Heart right ventricle (tissue), 16 donors: Measurements from ENCODE around the gene TRIM17. TPM values are rescaled to one million over a fixed set of nuclear protein-coding genes. Genes with fewer than 3 reads are reported as not detected.

ENCODE experiments used
- ATAC-seq, 8 donors: fragments of 200-7000 bp; cut with Tn5 transposase; one replicate each; pipeline ENCODE4 v1.9.1; 2020; ENCODE audit warnings: mild to moderate bottlenecking in 8 of 8, moderate library complexity in 8 of 8, moderate number of reproducible peaks in 1 of 8
- DNase-seq, 2 donors: peaks; one replicate each; pipeline ENCODE4 v3.0.0-alpha.2; 2020
- H3K27ac ChIP-seq, 10 donors: fragments of 200-600 bp; sonication (generic) in 2 of 10; one replicate each; pipeline versions ENCODE4 v1.5.0 to v1.8.0; 2020 to 2022; ENCODE audit warnings: mild to moderate bottlenecking in 3 of 10
- H3K27me3 ChIP-seq, 7 donors: fragments of 200-600 bp; one replicate each; pipeline ENCODE4 v1.8.0; 2021 to 2022; ENCODE audit warnings: mild to moderate bottlenecking in 2 of 7
- H3K36me3 ChIP-seq, 9 donors: fragments of 200-600 bp; sonication (generic) in 1 of 9; one replicate each; pipeline versions ENCODE4 v1.5.0 to v1.8.0; 2020 to 2022; ENCODE audit warnings: mild to moderate bottlenecking in 2 of 9
- H3K4me1 ChIP-seq, 9 donors: fragments of 200-600 bp; sonication (generic) in 1 of 9; one replicate each; pipeline versions ENCODE4 v1.5.0 to v1.8.0; 2020 to 2022; ENCODE audit warnings: mild to moderate bottlenecking in 4 of 9
- H3K4me3 ChIP-seq, 10 donors: fragments of 200-600 bp; sonication (generic) in 2 of 10; one replicate each; pipeline versions ENCODE4 v1.5.0 to v1.8.0; 2020 to 2022; ENCODE audit warnings: mild to moderate bottlenecking in 7 of 10, moderate library complexity in 2 of 10
- H3K9me3 ChIP-seq, 11 donors: fragments of 200-600 bp in 10 of 11; sonication (generic) in 2 of 11; one replicate each; pipeline versions ENCODE4 v1.5.0 to v1.8.0; 2013 to 2022; ENCODE audit warnings: mild to moderate bottlenecking in 2 of 11, control low read depth in 1 of 11, moderate library complexity in 1 of 11
- WGBS, 2 donors: extraction: QIAGEN DNeasy Blood & Tissue Kit; methylation state at CpG; one replicate each; pipeline ENCODE4 v1.1.7; 2013; ENCODE audit warnings: inconsistent platforms in 1 of 2; 5-methylcytosine and 5-hydroxymethylcytosine counted together
- intact Hi-C, 10 donors: fragments of 100-400 bp; cut with DNase I; formaldehyde crosslinking; loops; one replicate each; pipeline versions ENCODE4 v1.11.1 to v1.14.2; 2022
- polyA plus RNA-seq, 2 donors: library from polyadenylated mRNA; stranded (reverse); fragments of 200-250 nt; gene quantifications; one replicate each; pipeline ENCODE4 v1.2.3, GENCODE V29; 2013
- total RNA-seq, 10 donors: library from RNA; stranded (reverse); fragmentation: NEBNext Ultra II Directional in 3 of 10; extraction: Animal tissue kit (Norgen Biotek cat#: 25700) in 3 of 10; gene quantifications; one replicate each; pipeline versions ENCODE4 v1.2.1 to v1.2.4, GENCODE V29; 2021 to 2023
- TF ChIP-seq, protein P1 (sequence below), 9 donors: fragments of 200-600 bp; sonication (generic) in 2 of 9; IDR thresholded peaks; one replicate each; pipeline versions ENCODE4 v1.5.0 to v1.8.0; 2021 to 2022; ENCODE audit warnings: antibody characterized with exemption in 9 of 9, mild to moderate bottlenecking in 5 of 9, moderate library complexity in 1 of 9
- donor health status: Arrhythmogenic right ventricular cardiomyopathy.
- donor health status: ischemic (EF 13 %, LVEDD 7.1; RV severe dilation, severe dysfunction).
- donor health status: healthy with polysubstance abuse.
- donor health status: DM: no; HTN: yes; CAD: no.
- donor health status: DM: no; HTN: no; CAD: no.
- donor health status: ischemic (EF 25% LVEDD 6.9; RV normal size, moderate dysfunction).
- donor health status: ischemic (EF 25% LVEDD 5.7; RV mildly dilated, moderate dysfunction).
- donor health status: healthy.
- donor health status: DM: yes; HTN: yes; CAD: no.
- donor health status: Ischemic cardiomyopathy.
- donor health status: ischemic (EF 35%, LVEDD 5.7; RV mildly dilated, moderate dysfunction).
- donor health status: nonischemic (EF 11% LVEDD 7.7; RV severe dilation, severe dysfunction).
- donor health status: DM: yes; HTN: yes; CAD: no.
- donor health status: PGD.
- donor health status: ischemic (EF 29% LVEDD 5.4; RV normal size, mild dysfunction).
- donor health status: nonischemic (EF 23%, LVEDD 6.1; RV moderate dilation, normal function).

TRIM17 gene
- total and polyA plus RNA-seq, 12 donors = 0.14 to 0.44 (median 0.34) TPM; not detected in 3

DNA sequence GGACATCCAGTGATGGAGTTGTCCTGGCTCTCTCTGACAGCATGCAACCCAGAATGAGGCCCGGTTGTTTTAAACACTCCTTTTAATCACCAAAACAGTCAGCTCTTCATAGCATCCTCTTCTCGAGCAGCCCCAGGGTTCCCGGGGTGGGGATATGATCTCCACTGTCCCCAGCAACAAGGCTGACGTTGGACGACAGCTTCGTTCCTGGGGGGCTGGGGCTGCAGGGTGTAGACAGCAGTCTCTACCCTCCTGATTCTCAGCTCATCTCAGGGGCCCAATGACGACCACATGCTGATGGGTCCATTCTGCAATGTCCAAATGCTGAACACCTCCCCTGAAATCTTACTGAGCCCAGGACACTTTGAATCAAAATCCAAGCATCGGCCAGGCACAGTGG is 37.0 kb downstream of the TRIM17 start:
- DNase-seq (no peak), ATAC-seq (no peak)
- no peaks in the 10 kb centered on the region for H3K9me3 ChIP-seq
- TF ChIP-seq, protein P1, sequence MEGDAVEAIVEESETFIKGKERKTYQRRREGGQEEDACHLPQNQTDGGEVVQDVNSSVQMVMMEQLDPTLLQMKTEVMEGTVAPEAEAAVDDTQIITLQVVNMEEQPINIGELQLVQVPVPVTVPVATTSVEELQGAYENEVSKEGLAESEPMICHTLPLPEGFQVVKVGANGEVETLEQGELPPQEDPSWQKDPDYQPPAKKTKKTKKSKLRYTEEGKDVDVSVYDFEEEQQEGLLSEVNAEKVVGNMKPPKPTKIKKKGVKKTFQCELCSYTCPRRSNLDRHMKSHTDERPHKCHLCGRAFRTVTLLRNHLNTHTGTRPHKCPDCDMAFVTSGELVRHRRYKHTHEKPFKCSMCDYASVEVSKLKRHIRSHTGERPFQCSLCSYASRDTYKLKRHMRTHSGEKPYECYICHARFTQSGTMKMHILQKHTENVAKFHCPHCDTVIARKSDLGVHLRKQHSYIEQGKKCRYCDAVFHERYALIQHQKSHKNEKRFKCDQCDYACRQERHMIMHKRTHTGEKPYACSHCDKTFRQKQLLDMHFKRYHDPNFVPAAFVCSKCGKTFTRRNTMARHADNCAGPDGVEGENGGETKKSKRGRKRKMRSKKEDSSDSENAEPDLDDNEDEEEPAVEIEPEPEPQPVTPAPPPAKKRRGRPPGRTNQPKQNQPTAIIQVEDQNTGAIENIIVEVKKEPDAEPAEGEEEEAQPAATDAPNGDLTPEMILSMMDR (IDR thresholded peaks at IDR 0.05) = no peak
- H3K27me3 ChIP-seq = peaks cover 0 to 28% (median 0%) of the 10 kb centered on the region in 7 donors
- intact Hi-C loops = no loop called here
- peaks cover 7 to 31% (median 19%) of the 10 kb centered on the region in 9 donors for H3K4me1 ChIP-seq
- whole genome bisulfite sequencing, 2 donors = 79 to 82% methylated on average over 8 of the region's 8 CpGs
- H3K36me3 ChIP-seq = peaks cover 0 to 36% (median 0%) of the 10 kb centered on the region in 9 donors
- H3K4me3 ChIP-seq = no peak overlapping the region
- no peak overlapping the region for H3K27ac ChIP-seq

DNA sequence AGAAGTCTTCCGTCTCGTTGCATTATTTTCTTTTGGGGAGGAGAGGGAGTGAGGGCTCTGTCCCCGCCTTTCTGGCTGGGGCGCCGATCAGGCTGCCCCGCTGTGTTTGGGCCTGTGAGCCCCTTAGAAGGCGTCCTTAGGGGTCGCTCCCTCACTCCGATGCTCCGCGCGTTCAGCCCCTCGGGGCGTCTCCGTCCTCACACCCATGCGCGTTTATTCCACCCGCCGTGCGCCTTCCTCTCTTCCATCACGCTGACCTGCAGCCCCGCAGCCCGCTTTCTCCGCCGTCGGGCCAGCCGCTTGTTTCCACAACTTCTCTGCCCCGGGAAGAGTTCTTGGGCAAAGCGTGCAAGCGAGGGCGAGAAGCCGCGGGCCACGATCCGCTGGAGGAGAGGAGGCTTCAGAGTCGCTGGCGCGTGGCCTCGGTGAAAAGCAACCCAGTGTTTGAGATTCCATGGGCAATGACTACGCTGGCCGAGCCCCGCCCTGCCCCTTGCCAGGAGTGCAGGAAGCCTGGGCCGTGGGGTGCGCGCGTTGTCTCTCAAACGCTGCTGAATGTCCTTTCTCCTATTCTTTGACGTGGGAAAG is 37.7 kb downstream of the TRIM17 start:
- Histone ChIP-seq H3K27me3 (peaks cover 0 to 28% (median 0%) of the 10 kb centered on the region in 7 donors), H3K36me3 (peaks cover 0 to 36% (median 0%) of the 10 kb centered on the region in 9 donors), H3K9me3 (no peaks in the 10 kb centered on the region), H3K4me3 (peak overlapping the region; percentile 14 to 63 (median 52)), H3K4me1 (peaks cover 10 to 38% (median 25%) of the 10 kb centered on the region in 9 donors), H3K27ac (peak overlapping the region in 4 of 10 donors; percentile 12 to 63 (median 50))
- TF ChIP-seq, protein P1 (IDR thresholded peaks at IDR 0.05) = peak in 1 of 9 donors; percentile 4
- peak in 1 of 2 donors; percentile 35 for DNase-seq
- intact Hi-C loops = no loop called here
- WGBS, 2 donors = 30 to 33% methylated on average over 48 of the region's 48 CpGs
- peak in 1 of 8 donors; percentile 0 for ATAC-seq

DNA sequence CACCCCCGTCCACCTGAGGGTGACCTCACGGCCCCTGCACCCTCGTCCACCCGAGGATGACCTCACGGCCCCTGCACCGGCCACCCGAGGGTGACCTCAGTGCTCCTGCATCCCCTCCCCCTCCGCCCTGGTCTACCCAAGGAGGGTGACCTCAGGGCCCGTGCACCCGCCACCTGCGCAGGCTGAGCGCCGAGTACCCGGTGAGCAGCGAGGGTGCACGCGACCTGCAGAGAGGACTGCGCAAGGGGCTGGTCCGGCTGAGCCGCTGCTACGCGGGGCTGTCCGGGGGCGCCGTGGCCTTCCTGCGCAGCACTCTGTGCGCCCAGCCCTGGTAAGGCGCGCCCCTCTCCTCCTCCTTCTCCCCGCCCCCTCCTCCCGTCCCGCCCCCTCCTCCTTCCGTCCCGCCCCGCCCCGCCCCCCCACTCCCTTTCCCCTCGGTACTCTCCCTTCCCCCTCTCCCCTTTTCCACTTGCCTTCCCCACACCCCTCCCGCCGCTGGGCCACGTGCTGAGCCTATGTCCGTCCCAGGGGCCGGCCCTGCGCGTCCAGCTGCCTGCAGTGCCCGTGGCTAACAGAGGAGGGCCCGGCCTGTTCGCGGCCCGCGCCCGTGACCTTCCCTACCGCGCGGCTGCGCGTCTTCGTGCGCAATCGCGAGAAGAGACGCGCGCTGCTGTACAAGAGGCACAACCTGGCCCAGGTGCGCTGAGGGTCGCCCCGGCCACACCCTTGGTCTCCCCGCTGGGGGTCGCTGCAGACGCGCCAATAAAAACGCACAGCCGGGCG is 38.4 kb downstream of the TRIM17 start:
- Histone ChIP-seq H3K4me1 (peaks cover 10 to 43% (median 30%) of the 10 kb centered on the region in 9 donors), H3K4me3 (peak overlapping the region; percentile 14 to 63 (median 52)), H3K9me3 (no peaks in the 10 kb centered on the region), H3K27me3 (peaks cover 0 to 28% (median 0%) of the 10 kb centered on the region in 7 donors), H3K27ac (peak overlapping the region in 6 of 10 donors; percentile 4 to 63 (median 46)), H3K36me3 (peaks cover 0 to 36% (median 0%) of the 10 kb centered on the region in 9 donors)
- ATAC-seq (peak in 7 of 8 donors; percentile 11 to 67 (median 38)), DNase-seq (peak; percentile 61 to 76)
- 24 to 36% methylated on average over 65 to 69 of the region's 73 CpGs for WGBS, 2 donors
- intact Hi-C loops = no loop called here
- TF ChIP-seq, protein P1 (IDR thresholded peaks at IDR 0.05) = peak in 8 of 9 donors; percentile 27 to 63 (median 50)

DNA sequence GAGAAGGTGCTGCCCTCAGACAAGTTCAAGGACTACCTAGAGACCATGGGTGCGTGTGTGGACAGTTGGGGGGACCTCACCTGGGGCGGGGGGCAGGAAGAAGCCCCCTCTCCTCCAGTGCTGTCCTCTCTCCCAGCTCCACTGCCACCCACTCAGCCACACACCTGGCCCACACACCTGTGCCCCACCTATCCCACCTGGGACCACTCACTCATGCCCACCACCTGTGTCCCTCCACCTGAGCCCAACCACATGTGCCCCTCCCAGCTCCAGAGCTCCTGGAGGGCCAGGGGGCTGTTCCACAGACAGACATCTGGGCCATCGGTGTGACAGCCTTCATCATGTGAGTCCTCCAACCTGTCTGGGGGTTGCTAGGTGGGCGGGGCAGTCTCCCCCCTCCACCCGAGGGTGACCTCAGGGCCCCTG is 39.0 kb downstream of the TRIM17 start:
- H3K27ac ChIP-seq = peak overlapping the region in 3 of 10 donors; percentile 4 to 53 (median 43)
- peaks cover 0 to 36% (median 0%) of the 10 kb centered on the region in 9 donors for H3K36me3 ChIP-seq
- intact Hi-C loops = no loop called here
- TF ChIP-seq, protein P1 (IDR thresholded peaks at IDR 0.05) = no peak
- no peaks in the 10 kb centered on the region for H3K9me3 ChIP-seq
- no peak for DNase-seq
- ATAC-seq = no peak
- 67 to 74% methylated on average over 5 of the region's 5 CpGs for WGBS, 2 donors
- H3K4me1 ChIP-seq = peaks cover 10 to 49% (median 30%) of the 10 kb centered on the region in 9 donors
- peaks cover 0 to 28% (median 0%) of the 10 kb centered on the region in 7 donors for H3K27me3 ChIP-seq
- H3K4me3 ChIP-seq = peak overlapping the region in 6 of 10 donors; percentile 51 to 63 (median 56)
